Measurements from ENCODE around the gene CFAP97D1. TPM values are rescaled to one million over a fixed set of nuclear protein-coding genes. Genes with fewer than 3 reads are reported as not detected.

Gene CFAP97D1
- total RNA-seq, 5 donors from 2014 or later (not counting 1 experiment from before 2014, with no cell fraction given), result not detected

GRCh38 chr17:43760254-43760852 lies 19.9 kb upstream of the CFAP97D1 start:
- Mint-ChIP-seq H3K27me3 (peaks cover 16 to 34% of the 10 kb centered on the region in 2 donors), H3K36me3 (no peaks in the 10 kb centered on the region), H3K4me3 (no peak overlapping the region), H3K4me1 (peaks cover 0 to 6% (median 3%) of the 10 kb centered on the region in 3 donors), H3K9me3 (no peaks in the 10 kb centered on the region), H3K27ac (no peak overlapping the region)
- no peak overlapping the region for H3K4me3 ChIP-seq (ENCODE audit: control insufficient read depth in 1 of 2, extremely low read depth in 1 of 2, low read length in 1 of 2)
- H3K9me3 ChIP-seq, result no peaks in the 10 kb centered on the region
- H3K27ac ChIP-seq (ENCODE audit: low read length), result no peak overlapping the region
- peak; percentile 65 to 92 (median 84) for DNase-seq
- ChIA-PET POLR2A (interaction anchor here in 1 of 2 donors (0.5 kb wide), 1 partner anchor 37 kb away, joined by 7 read pairs; no protein-coding TSS in a partner anchor), CTCF (interaction anchor here (0.6 to 3.3 kb wide), 10 partner anchors 34 to 184 kb away, joined by 3 to 30 read pairs (median 6); no protein-coding TSS in a partner anchor)
- peaks cover 0 to 47% of the 10 kb centered on the region in 2 experiments for H3K27me3 ChIP-seq (replicated peaks in 1 of 2; ENCODE audit: control insufficient read depth in 2 of 2, extremely low read depth in 1 of 2, insufficient read depth in 2 of 2, low read length in 1 of 2)
- peaks cover 0 to 5% of the 10 kb centered on the region in 2 experiments for H3K4me1 ChIP-seq (ENCODE audit: control insufficient read depth in 1 of 2, extremely low read depth in 1 of 2, insufficient read depth in 2 of 2, low read length in 2 of 2)
- peak; percentile 84 to 97 (median 90) for ATAC-seq (replicated peaks in 1 of 4)
- 0% methylated on average over 1 of the region's 10 CpGs for WGBS (ENCODE audit: insufficient coverage)
- no peaks in the 10 kb centered on the region for H3K36me3 ChIP-seq (ENCODE audit: control insufficient read depth in 2 of 2, extremely low read depth in 1 of 2, insufficient read depth in 1 of 2, low read length in 1 of 2)

DNA sequence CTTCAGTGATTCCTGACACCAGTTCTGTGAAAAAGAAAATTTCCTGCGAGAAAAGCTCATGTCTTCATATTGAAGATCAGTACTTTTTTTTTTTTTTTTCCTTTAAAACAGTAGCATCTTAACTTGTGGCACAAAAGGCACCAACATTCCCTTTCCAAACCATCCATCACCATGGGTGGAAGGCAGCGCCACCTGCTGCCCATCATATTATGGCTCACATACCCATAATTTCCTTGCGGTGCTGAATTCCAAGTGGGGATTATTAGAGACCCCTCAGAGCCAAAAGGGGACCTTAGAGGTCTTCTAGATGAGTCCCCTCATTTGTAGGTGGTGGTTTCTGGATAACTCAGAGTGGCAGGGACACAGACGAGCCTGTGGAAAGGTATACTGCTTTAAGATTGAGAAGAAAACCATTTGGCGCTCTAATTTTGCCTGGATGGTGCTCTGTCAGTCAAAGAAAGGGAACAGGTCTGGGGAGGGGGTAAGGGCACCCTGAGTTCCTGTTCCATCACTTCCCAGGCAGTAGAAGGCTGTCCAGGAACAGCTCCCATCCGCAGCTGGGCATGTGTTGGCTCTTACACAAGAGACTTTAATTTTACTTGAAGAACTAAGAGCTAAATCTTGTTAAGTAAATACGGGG lies 13.7 kb upstream of the CFAP97D1 start:
- no peaks in the 10 kb centered on the region for H3K9me3 ChIP-seq
- ChIA-PET CTCF (interaction anchor here (0.6 to 2.4 kb wide), 17 partner anchors 12 to 578 kb away, joined by 3 to 18 read pairs (median 3); partner anchors contain the start of genes DUSP3 (in 1 of the 2) and GRN (in 1 of the 2)), POLR2A (interaction anchor here in 1 of 2 donors (0.6 kb wide), 1 partner anchor 48 kb away, joined by 5 read pairs; no protein-coding TSS in a partner anchor)
- H3K27me3 ChIP-seq (replicated peaks in 1 of 2; ENCODE audit: control insufficient read depth in 2 of 2, extremely low read depth in 1 of 2, insufficient read depth in 2 of 2, low read length in 1 of 2), result peaks cover 0 to 2% of the 10 kb centered on the region in 2 experiments
- DNase-seq, result peak in 22 of 35 experiments; percentile 14 to 73 (median 38)
- H3K4me1 ChIP-seq (ENCODE audit: control insufficient read depth in 1 of 2, extremely low read depth in 1 of 2, insufficient read depth in 2 of 2, low read length in 2 of 2), result no peaks in the 10 kb centered on the region
- WGBS (ENCODE audit: insufficient coverage), result 92% methylated on average over 2 of the region's 7 CpGs
- no peak overlapping the region for H3K4me3 ChIP-seq (ENCODE audit: control insufficient read depth in 1 of 2, extremely low read depth in 1 of 2, low read length in 1 of 2)
- Mint-ChIP-seq H3K36me3 (peaks cover 14% of the 10 kb centered on the region), H3K4me3 (no peak overlapping the region), H3K27ac (no peak overlapping the region), H3K27me3 (no peaks in the 10 kb centered on the region), H3K4me1 (no peaks in the 10 kb centered on the region), H3K9me3 (no peaks in the 10 kb centered on the region)
- no peak for ATAC-seq (replicated peaks in 1 of 4)
- H3K36me3 ChIP-seq (ENCODE audit: control insufficient read depth in 2 of 2, extremely low read depth in 1 of 2, insufficient read depth in 1 of 2, low read length in 1 of 2), result peaks cover 0 to 10% of the 10 kb centered on the region in 2 donors
- no peak overlapping the region for H3K27ac ChIP-seq (ENCODE audit: low read length)

DNA sequence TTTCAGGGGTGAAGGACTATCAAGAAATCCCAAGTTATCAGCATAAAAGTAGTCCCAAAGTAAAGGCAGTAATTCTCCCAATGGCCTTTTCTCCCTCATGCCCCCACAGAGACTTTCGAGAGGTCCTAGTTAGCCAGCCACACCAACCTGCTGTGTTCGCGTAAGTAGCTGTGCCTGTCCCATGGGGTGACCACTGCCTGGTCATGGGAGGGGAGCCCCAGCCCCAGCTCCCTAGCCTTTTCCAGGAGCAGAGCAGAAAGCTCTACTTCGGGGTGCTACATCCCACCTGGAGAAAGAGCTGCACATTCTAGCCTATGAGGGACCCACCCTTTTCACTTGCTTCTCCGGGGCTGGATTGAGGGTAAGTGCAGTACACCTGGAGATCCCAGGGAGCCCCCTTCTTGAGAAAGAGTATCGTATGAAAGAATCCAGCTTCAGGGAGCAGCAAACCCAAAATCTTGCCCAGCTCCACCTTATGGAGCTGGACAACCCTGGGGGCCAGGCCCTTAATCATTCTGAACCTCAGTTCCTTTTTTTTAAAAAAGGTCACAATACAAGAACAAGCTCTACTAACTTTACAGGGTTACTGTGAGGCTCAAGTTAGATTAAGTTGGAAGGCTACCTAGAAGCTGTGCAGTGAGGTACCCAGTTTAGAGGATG lies 13.1 kb upstream of the CFAP97D1 start:
- Mint-ChIP-seq H3K9me3 (no peaks in the 10 kb centered on the region), H3K36me3 (peaks cover 14% of the 10 kb centered on the region), H3K27ac (no peak overlapping the region), H3K4me3 (no peak overlapping the region), H3K27me3 (no peaks in the 10 kb centered on the region), H3K4me1 (no peaks in the 10 kb centered on the region)
- H3K4me1 ChIP-seq (ENCODE audit: control insufficient read depth in 1 of 2, extremely low read depth in 1 of 2, insufficient read depth in 2 of 2, low read length in 2 of 2), result no peaks in the 10 kb centered on the region
- no peak for DNase-seq
- peaks cover 0 to 2% of the 10 kb centered on the region in 2 experiments for H3K27me3 ChIP-seq (replicated peaks in 1 of 2; ENCODE audit: control insufficient read depth in 2 of 2, extremely low read depth in 1 of 2, insufficient read depth in 2 of 2, low read length in 1 of 2)
- WGBS (ENCODE audit: insufficient coverage), result 77% methylated on average over 4 of the region's 6 CpGs
- no peak overlapping the region for H3K27ac ChIP-seq (ENCODE audit: low read length)
- POLR2A ChIA-PET, result no interaction called here
- no peak for ATAC-seq (replicated peaks in 1 of 4)
- H3K4me3 ChIP-seq (ENCODE audit: control insufficient read depth in 1 of 2, extremely low read depth in 1 of 2, low read length in 1 of 2), result no peak overlapping the region
- no peaks in the 10 kb centered on the region for H3K9me3 ChIP-seq
- peaks cover 0 to 11% of the 10 kb centered on the region in 2 donors for H3K36me3 ChIP-seq (ENCODE audit: control insufficient read depth in 2 of 2, extremely low read depth in 1 of 2, insufficient read depth in 1 of 2, low read length in 1 of 2)
- CTCF ChIA-PET, result interaction anchor here (0.5 to 2.4 kb wide), 8 partner anchors 12 to 327 kb away, joined by 3 to 18 read pairs (median 3); partner anchors contain the start of gene DUSP3 (in 1 of the 2)

DNA sequence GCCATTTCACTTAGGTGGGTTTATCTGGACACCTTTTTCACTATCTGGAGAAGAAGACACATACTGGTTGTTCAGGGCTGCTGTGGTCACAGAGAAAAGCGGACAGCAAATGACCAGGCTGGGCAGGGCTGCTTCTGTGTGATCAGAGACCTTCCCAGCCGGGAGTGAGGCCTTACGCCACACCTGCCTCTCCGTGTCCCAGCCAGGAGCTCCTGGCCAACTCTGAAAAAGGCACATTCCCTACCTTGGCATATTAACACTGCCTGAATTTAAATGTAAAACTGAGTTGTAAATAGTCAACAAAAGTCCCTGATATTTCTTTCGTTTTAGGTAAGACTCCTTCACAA lies 12.5 kb upstream of the CFAP97D1 start:
- no peak overlapping the region for H3K27ac Mint-ChIP-seq
- no peaks in the 10 kb centered on the region for H3K27me3 ChIP-seq (replicated peaks in 1 of 2; ENCODE audit: control insufficient read depth in 2 of 2, extremely low read depth in 1 of 2, insufficient read depth in 2 of 2, low read length in 1 of 2)
- H3K9me3 Mint-ChIP-seq, result no peaks in the 10 kb centered on the region
- no peak overlapping the region for H3K4me3 Mint-ChIP-seq
- no peaks in the 10 kb centered on the region for H3K9me3 ChIP-seq
- ATAC-seq (replicated peaks in 1 of 4), result no peak
- H3K27ac ChIP-seq (ENCODE audit: low read length), result no peak overlapping the region
- peaks cover 17% of the 10 kb centered on the region for H3K36me3 Mint-ChIP-seq
- H3K4me1 Mint-ChIP-seq, result no peaks in the 10 kb centered on the region
- POLR2A ChIA-PET, result no interaction called here
- no peaks in the 10 kb centered on the region for H3K27me3 Mint-ChIP-seq
- CTCF ChIA-PET, result interaction anchor here (0.5 to 2.4 kb wide), 3 partner anchors 14 to 75 kb away, joined by 3 to 18 read pairs (median 8); no protein-coding TSS in a partner anchor
- H3K4me1 ChIP-seq (ENCODE audit: control insufficient read depth in 1 of 2, extremely low read depth in 1 of 2, insufficient read depth in 2 of 2, low read length in 2 of 2), result no peaks in the 10 kb centered on the region
- H3K36me3 ChIP-seq (ENCODE audit: control insufficient read depth in 2 of 2, extremely low read depth in 1 of 2, insufficient read depth in 1 of 2, low read length in 1 of 2), result peaks cover 0 to 16% of the 10 kb centered on the region in 2 donors
- WGBS (ENCODE audit: insufficient coverage), result no CpG with 5 or more reads among the region's 5 CpGs
- DNase-seq, result no peak
- no peak overlapping the region for H3K4me3 ChIP-seq (ENCODE audit: control insufficient read depth in 1 of 2, extremely low read depth in 1 of 2, low read length in 1 of 2)

DNA sequence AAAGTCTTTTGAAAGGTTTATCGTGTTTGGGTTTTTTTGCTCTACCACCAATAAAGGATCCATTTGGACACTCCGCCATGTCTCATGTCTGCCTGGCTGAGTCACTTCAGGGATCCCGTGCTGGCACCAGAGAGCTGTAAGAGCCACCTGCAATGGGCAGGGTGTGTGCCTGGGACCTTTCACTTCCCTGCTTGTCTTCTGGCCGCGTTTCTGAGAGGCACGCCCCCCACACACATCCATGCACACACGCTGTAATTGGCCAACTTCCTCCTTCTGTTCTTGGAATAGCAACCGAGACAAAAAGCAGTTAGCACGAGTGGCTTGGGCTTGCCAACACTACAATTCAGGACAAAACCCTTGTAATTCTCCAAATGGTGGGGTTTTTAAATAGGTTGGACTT lies 11.9 kb upstream of the CFAP97D1 start:
- no peak overlapping the region for H3K27ac ChIP-seq (ENCODE audit: low read length)
- H3K27ac Mint-ChIP-seq, result no peak overlapping the region
- DNase-seq (peak in 1 of 35 experiments; percentile 35), ATAC-seq (replicated peaks in 1 of 4) (no peak)
- no peak overlapping the region for H3K4me3 ChIP-seq (ENCODE audit: control insufficient read depth in 1 of 2, extremely low read depth in 1 of 2, low read length in 1 of 2)
- H3K9me3 ChIP-seq, result no peaks in the 10 kb centered on the region
- H3K36me3 ChIP-seq (ENCODE audit: control insufficient read depth in 2 of 2, extremely low read depth in 1 of 2, insufficient read depth in 1 of 2, low read length in 1 of 2), result peaks cover 0 to 22% of the 10 kb centered on the region in 2 donors
- no peaks in the 10 kb centered on the region for H3K27me3 Mint-ChIP-seq
- POLR2A ChIA-PET, result no interaction called here
- H3K4me3 Mint-ChIP-seq, result no peak overlapping the region
- WGBS (ENCODE audit: insufficient coverage), result 54% methylated on average over 4 of the region's 9 CpGs
- peaks cover 23% of the 10 kb centered on the region for H3K36me3 Mint-ChIP-seq
- no peaks in the 10 kb centered on the region for H3K4me1 ChIP-seq (ENCODE audit: control insufficient read depth in 1 of 2, extremely low read depth in 1 of 2, insufficient read depth in 2 of 2, low read length in 2 of 2)
- H3K9me3 Mint-ChIP-seq, result no peaks in the 10 kb centered on the region
- H3K4me1 Mint-ChIP-seq, result no peaks in the 10 kb centered on the region
- CTCF ChIA-PET, result no interaction called here
- no peaks in the 10 kb centered on the region for H3K27me3 ChIP-seq (replicated peaks in 1 of 2; ENCODE audit: control insufficient read depth in 2 of 2, extremely low read depth in 1 of 2, insufficient read depth in 2 of 2, low read length in 1 of 2)

- H3K4me3 Mint-ChIP-seq, result no peak overlapping the region
- Histone ChIP-seq H3K4me1 (ENCODE audit: control insufficient read depth in 1 of 2, extremely low read depth in 1 of 2, insufficient read depth in 2 of 2, low read length in 2 of 2) (no peaks in the 10 kb centered on the region), H3K27me3 (replicated peaks in 1 of 2; ENCODE audit: control insufficient read depth in 2 of 2, extremely low read depth in 1 of 2, insufficient read depth in 2 of 2, low read length in 1 of 2) (no peaks in the 10 kb centered on the region), H3K4me3 (ENCODE audit: control insufficient read depth in 1 of 2, extremely low read depth in 1 of 2, low read length in 1 of 2) (no peak overlapping the region), H3K9me3 (no peaks in the 10 kb centered on the region), H3K36me3 (ENCODE audit: control insufficient read depth in 2 of 2, extremely low read depth in 1 of 2, insufficient read depth in 1 of 2, low read length in 1 of 2) (peaks cover 0 to 25% of the 10 kb centered on the region in 2 donors), H3K27ac (ENCODE audit: low read length) (no peak overlapping the region)
- POLR2A ChIA-PET, result no interaction called here
- no peaks in the 10 kb centered on the region for H3K4me1 Mint-ChIP-seq
- WGBS (ENCODE audit: insufficient coverage), result 100% methylated on average over 1 of the region's 7 CpGs
- peaks cover 26% of the 10 kb centered on the region for H3K36me3 Mint-ChIP-seq
- H3K27me3 Mint-ChIP-seq, result no peaks in the 10 kb centered on the region
- no peak overlapping the region for H3K27ac Mint-ChIP-seq
- no peaks in the 10 kb centered on the region for H3K9me3 Mint-ChIP-seq
- DNase-seq (no peak), ATAC-seq (replicated peaks in 1 of 4) (no peak)
- CTCF ChIA-PET, result interaction anchor here in 1 of 2 donors (0.5 kb wide), 1 partner anchor 192 kb away, joined by 5 read pairs; no protein-coding TSS in a partner anchor
These were observed 11.3 kb upstream of the CFAP97D1 start for GRCh38 chr17:43768943-43769342.
